ENCODE results near the gene FBXW7. TPM values are rescaled to one million over a fixed set of nuclear protein-coding genes. Genes with fewer than 3 reads are reported as not detected.
A peak's percentile ranks its signal among the peaks of the same experiment; 100 is the strongest.

FBXW7 gene
- total RNA-seq, 1 experiment from 2014 or later: 33.5 TPM

DNA sequence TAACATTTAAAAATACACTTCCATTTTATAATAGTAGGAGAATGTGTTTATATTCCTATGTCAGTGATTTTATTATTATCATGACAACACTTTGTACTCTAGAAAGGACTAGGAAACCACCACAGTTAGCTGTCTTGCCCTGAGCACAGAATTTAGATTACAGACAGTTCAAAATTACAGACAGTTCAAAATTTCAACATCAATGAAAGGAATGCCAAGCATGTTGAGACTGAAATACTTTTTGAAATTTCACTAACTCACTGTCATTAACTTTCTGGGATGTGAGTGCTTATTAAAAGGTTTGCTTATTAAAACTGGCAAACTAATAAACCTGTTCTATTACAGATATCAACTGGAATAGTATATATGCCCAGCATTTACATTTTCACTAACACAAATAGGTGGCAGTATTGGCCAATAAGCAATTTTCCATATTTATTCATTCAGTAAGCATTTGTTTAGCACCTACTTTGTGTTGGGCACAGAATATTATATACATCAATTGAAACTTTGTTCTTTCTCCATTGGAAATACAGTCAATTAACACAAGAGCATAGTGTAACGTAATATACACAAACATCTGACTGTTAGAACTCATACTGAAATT is 179.4 kb downstream of the FBXW7 start:
- no TSS peak for BruUV-seq (replicated peaks)
- H3K4me3 ChIP-seq (ENCODE audit: low read depth, low read length, poor library complexity, severe bottlenecking): no peak overlapping the region
- TF ChIP-seq, protein P1, sequence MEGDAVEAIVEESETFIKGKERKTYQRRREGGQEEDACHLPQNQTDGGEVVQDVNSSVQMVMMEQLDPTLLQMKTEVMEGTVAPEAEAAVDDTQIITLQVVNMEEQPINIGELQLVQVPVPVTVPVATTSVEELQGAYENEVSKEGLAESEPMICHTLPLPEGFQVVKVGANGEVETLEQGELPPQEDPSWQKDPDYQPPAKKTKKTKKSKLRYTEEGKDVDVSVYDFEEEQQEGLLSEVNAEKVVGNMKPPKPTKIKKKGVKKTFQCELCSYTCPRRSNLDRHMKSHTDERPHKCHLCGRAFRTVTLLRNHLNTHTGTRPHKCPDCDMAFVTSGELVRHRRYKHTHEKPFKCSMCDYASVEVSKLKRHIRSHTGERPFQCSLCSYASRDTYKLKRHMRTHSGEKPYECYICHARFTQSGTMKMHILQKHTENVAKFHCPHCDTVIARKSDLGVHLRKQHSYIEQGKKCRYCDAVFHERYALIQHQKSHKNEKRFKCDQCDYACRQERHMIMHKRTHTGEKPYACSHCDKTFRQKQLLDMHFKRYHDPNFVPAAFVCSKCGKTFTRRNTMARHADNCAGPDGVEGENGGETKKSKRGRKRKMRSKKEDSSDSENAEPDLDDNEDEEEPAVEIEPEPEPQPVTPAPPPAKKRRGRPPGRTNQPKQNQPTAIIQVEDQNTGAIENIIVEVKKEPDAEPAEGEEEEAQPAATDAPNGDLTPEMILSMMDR (conservative IDR thresholded peaks at IDR 0.05; ENCODE audit: low read depth, low read length): peak; percentile 37; the same call in 1 of the 2 replicates
- no peak for TF ChIP-seq EZH2 (IDR thresholded peaks at IDR 0.05; ENCODE audit: borderline replicate concordance, low read depth, low read length, poor library complexity, severe bottlenecking)
- H3K36me3 ChIP-seq (ENCODE audit: insufficient read depth, low read length, poor library complexity, severe bottlenecking): no peaks in the 10 kb centered on the region
- DNase-seq (ENCODE audit: low spot score): no peak
- POLR2A ChIA-PET (ENCODE audit: low non-redundant PET): no interaction called here
- no peaks in the 10 kb centered on the region for H3K9me3 ChIP-seq (ENCODE audit: low read depth, low read length, poor library complexity, severe bottlenecking)
- no peak overlapping the region for H3K27ac ChIP-seq (ENCODE audit: low read depth, low read length, poor library complexity, severe bottlenecking)
- intact Hi-C loops (cut with micrococcal nuclease; ENCODE audit: unreplicated experiment): no loop called here
- H3K4me1 ChIP-seq (ENCODE audit: insufficient read depth, low read length, poor library complexity, severe bottlenecking): peaks cover 9% of the 10 kb centered on the region
- H3K27me3 ChIP-seq (replicated peaks; ENCODE audit: insufficient read depth, low read depth, low read length, poor library complexity): no peaks in the 10 kb centered on the region
- CTCF ChIA-PET: interaction anchor here (0.6 kb wide), 1 partner anchor 91 kb away, joined by 3 read pairs; no protein-coding TSS in a partner anchor

DNA sequence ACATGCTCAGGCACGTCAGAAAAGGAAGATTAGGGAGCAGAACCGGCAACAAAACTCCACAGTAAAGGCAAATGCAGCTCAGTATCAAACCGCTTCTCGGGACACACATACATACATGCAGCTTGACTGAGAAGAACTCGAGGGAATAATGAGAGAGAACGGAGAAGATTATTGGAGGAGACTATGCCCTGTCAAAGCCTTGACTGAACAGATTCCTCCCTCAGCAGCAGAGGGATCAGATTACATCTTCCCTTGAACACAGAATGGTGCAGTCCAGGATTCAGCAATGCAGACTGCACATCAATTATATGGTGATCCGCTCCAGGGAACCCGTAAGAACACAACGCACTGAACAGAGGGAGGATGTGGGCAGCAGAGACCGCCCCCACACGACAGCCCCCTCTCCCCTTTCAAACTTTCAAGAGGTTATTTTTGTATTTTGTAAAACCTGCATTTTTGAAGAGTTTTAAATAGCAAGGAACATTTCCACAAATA is 183.2 kb downstream of the FBXW7 start:
- CTCF ChIA-PET: no interaction called here
- peak; percentile 98 for DNase-seq (ENCODE audit: low spot score)
- Histone ChIP-seq H3K4me1 (ENCODE audit: insufficient read depth, low read length, poor library complexity, severe bottlenecking) (peaks cover 36% of the 10 kb centered on the region), H3K36me3 (ENCODE audit: insufficient read depth, low read length, poor library complexity, severe bottlenecking) (no peaks in the 10 kb centered on the region), H3K27me3 (replicated peaks; ENCODE audit: insufficient read depth, low read depth, low read length, poor library complexity) (no peaks in the 10 kb centered on the region), H3K27ac (ENCODE audit: low read depth, low read length, poor library complexity, severe bottlenecking) (peak overlapping the region; percentile 77), H3K9me3 (ENCODE audit: low read depth, low read length, poor library complexity, severe bottlenecking) (no peaks in the 10 kb centered on the region), H3K4me3 (ENCODE audit: low read depth, low read length, poor library complexity, severe bottlenecking) (peak overlapping the region; percentile 53)
- intact Hi-C loops (cut with micrococcal nuclease; ENCODE audit: unreplicated experiment): no loop called here
- TF ChIP-seq, protein P1 (conservative IDR thresholded peaks at IDR 0.05; ENCODE audit: low read depth, low read length): 0 out of 2 replicates have a peak, but pooled peaks have one; percentile 21
- TF ChIP-seq EZH2 (IDR thresholded peaks at IDR 0.05; ENCODE audit: borderline replicate concordance, low read depth, low read length, poor library complexity, severe bottlenecking): no peak
- POLR2A ChIA-PET (ENCODE audit: low non-redundant PET): no interaction called here
- BruUV-seq (replicated peaks): no TSS peak

DNA sequence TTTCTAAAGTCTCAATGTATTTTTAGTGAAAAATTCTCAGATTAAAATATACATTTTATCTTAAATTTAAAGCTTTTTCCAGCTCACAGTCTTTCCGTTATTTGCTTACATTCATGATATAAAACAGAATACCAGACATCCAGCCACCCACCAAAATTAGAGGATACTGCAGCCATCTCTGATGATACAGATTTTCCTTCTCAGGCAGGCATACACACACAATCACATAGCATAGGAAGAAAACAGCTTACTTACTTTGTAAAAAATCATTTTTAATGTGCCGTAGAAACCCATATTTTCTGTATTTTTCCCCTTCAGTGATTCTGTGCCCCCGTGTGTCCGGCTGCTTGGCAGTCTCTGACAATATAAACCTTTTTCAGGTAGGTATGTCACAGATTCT is 183.7 kb downstream of the FBXW7 start:
- peaks cover 36% of the 10 kb centered on the region for H3K4me1 ChIP-seq (ENCODE audit: insufficient read depth, low read length, poor library complexity, severe bottlenecking)
- CTCF ChIA-PET: no interaction called here
- no peaks in the 10 kb centered on the region for H3K27me3 ChIP-seq (replicated peaks; ENCODE audit: insufficient read depth, low read depth, low read length, poor library complexity)
- TSS peak; percentile 58 for BruUV-seq (replicated peaks)
- peak overlapping the region; percentile 77 for H3K27ac ChIP-seq (ENCODE audit: low read depth, low read length, poor library complexity, severe bottlenecking)
- POLR2A ChIA-PET (ENCODE audit: low non-redundant PET): interaction anchor here (0.7 kb wide), 1 partner anchor 259 kb away, joined by 3 read pairs; no protein-coding TSS in a partner anchor
- no peak for DNase-seq (ENCODE audit: low spot score)
- TF ChIP-seq EZH2 (IDR thresholded peaks at IDR 0.05; ENCODE audit: borderline replicate concordance, low read depth, low read length, poor library complexity, severe bottlenecking): no peak
- TF ChIP-seq, protein P1 (conservative IDR thresholded peaks at IDR 0.05; ENCODE audit: low read depth, low read length): no peak
- no peaks in the 10 kb centered on the region for H3K9me3 ChIP-seq (ENCODE audit: low read depth, low read length, poor library complexity, severe bottlenecking)
- no peaks in the 10 kb centered on the region for H3K36me3 ChIP-seq (ENCODE audit: insufficient read depth, low read length, poor library complexity, severe bottlenecking)
- peak overlapping the region; percentile 53 for H3K4me3 ChIP-seq (ENCODE audit: low read depth, low read length, poor library complexity, severe bottlenecking)
- intact Hi-C loops (cut with micrococcal nuclease; ENCODE audit: unreplicated experiment): no loop called here
